Immature natural killer cell (primary cell): ENCODE measurements around the gene SNX7. TPM values are rescaled to one million over a fixed set of nuclear protein-coding genes. Genes with fewer than 3 reads are reported as not detected.

Experiments used
- DNase-seq, 3 donors: peaks; one replicate each; pipeline ENCODE4 v3.0.0; 2022; ENCODE audit warnings: mixed read lengths in 1 of 3
- H3K27ac Mint-ChIP-seq, 6 donors: one replicate each; pipeline ENCODE4 v1.8.0; 2020; ENCODE audit warnings: mixed read lengths in 6 of 6, mild to moderate bottlenecking in 5 of 6, inconsistent platforms in 4 of 6, moderate library complexity in 3 of 6
- H3K27me3 Mint-ChIP-seq, 3 donors: one replicate each; pipeline ENCODE4 v1.8.0; 2020 to 2021; ENCODE audit warnings: low read depth in 3 of 3, mild to moderate bottlenecking in 3 of 3, mixed read lengths in 3 of 3, moderate library complexity in 3 of 3, inconsistent platforms in 1 of 3
- H3K36me3 Mint-ChIP-seq, 3 donors: one replicate each; pipeline ENCODE4 v1.8.0; 2020; ENCODE audit warnings: mixed read lengths in 3 of 3, inconsistent platforms in 2 of 3, mild to moderate bottlenecking in 2 of 3
- H3K4me1 Mint-ChIP-seq, 2 donors: one replicate each; pipeline ENCODE4 v1.8.0; 2020; ENCODE audit warnings: inconsistent platforms in 2 of 2, mild to moderate bottlenecking in 2 of 2, mixed read lengths in 2 of 2, moderate library complexity in 1 of 2
- H3K4me3 Mint-ChIP-seq, 5 donors: one replicate each; pipeline ENCODE4 v1.8.0; 2020; ENCODE audit warnings: mild to moderate bottlenecking in 5 of 5, mixed read lengths in 5 of 5, inconsistent platforms in 3 of 5, moderate library complexity in 3 of 5
- H3K9me3 Mint-ChIP-seq, 6 donors: one replicate each; pipeline ENCODE4 v1.8.0; 2020; ENCODE audit warnings: mild to moderate bottlenecking in 6 of 6, mixed read lengths in 6 of 6, inconsistent platforms in 4 of 6, moderate library complexity in 3 of 6
- polyA plus RNA-seq, 3 donors: library from polyadenylated mRNA; unstranded; fragments of 300-500 nt; fragmentation: Illumina TruSeq; gene quantifications; one replicate each; pipeline ENCODE4 v1.2.3, GENCODE V29; 2021

SNX7 gene
- polyA plus RNA-seq, 3 donors from 2014 or later = not detected

- Mint-ChIP-seq H3K27me3 (peaks cover 0 to under 1% (median 0%) of the 10 kb centered on the region in 3 donors), H3K36me3 (no peaks in the 10 kb centered on the region), H3K4me1 (no peaks in the 10 kb centered on the region), H3K27ac (no peak overlapping the region), H3K9me3 (peaks cover 0 to 9% (median 0%) of the 10 kb centered on the region in 6 donors), H3K4me3 (no peak overlapping the region)
- no peak for DNase-seq
Observed at GRCh38 chr1:98674075-98674781, 12.7 kb downstream of the SNX7 start.

GRCh38 chr1:98675282-98675681, 13.8 kb downstream of the SNX7 start:
- no peak for DNase-seq
- H3K27ac Mint-ChIP-seq = no peak overlapping the region
- no peaks in the 10 kb centered on the region for H3K36me3 Mint-ChIP-seq
- no peak overlapping the region for H3K4me3 Mint-ChIP-seq
- H3K9me3 Mint-ChIP-seq = peaks cover 0 to 9% (median 0%) of the 10 kb centered on the region in 6 donors
- H3K4me1 Mint-ChIP-seq = no peaks in the 10 kb centered on the region
- peaks cover 0 to 2% (median 0%) of the 10 kb centered on the region in 3 donors for H3K27me3 Mint-ChIP-seq

- no peak for DNase-seq
Observed at GRCh38 chr1:98677288-98677687, 15.8 kb downstream of the SNX7 start.

GRCh38 chr1:98681812-98682211, 20.3 kb downstream of the SNX7 start:
- Mint-ChIP-seq H3K27me3 (peaks cover 0 to 2% (median 2%) of the 10 kb centered on the region in 3 donors), H3K27ac (no peak overlapping the region), H3K9me3 (peaks cover 0 to 11% (median 5%) of the 10 kb centered on the region in 6 donors), H3K4me1 (no peaks in the 10 kb centered on the region), H3K36me3 (no peaks in the 10 kb centered on the region), H3K4me3 (no peak overlapping the region)
- no peak for DNase-seq

More at GRCh38 chr1:98677288-98677687, 15.8 kb downstream of the SNX7 start:
- H3K27me3 Mint-ChIP-seq = peaks cover 0 to 2% (median 0%) of the 10 kb centered on the region in 3 donors
- H3K4me1 Mint-ChIP-seq = no peaks in the 10 kb centered on the region
- H3K36me3 Mint-ChIP-seq = no peaks in the 10 kb centered on the region
- peaks cover 0 to 13% (median 2%) of the 10 kb centered on the region in 6 donors for H3K9me3 Mint-ChIP-seq
- H3K27ac Mint-ChIP-seq = no peak overlapping the region
- H3K4me3 Mint-ChIP-seq = no peak overlapping the region

- Mint-ChIP-seq H3K27me3 (peaks cover 0 to 2% (median 1%) of the 10 kb centered on the region in 3 donors), H3K9me3 (peaks cover 0 to 4% (median 0%) of the 10 kb centered on the region in 6 donors), H3K4me1 (no peaks in the 10 kb centered on the region), H3K27ac (no peak overlapping the region), H3K4me3 (no peak overlapping the region), H3K36me3 (no peaks in the 10 kb centered on the region)
- no peak for DNase-seq
Observed at GRCh38 chr1:98688110-98688739, 26.7 kb downstream of the SNX7 start.

GRCh38 chr1:98690576-98690975, 29.1 kb downstream of the SNX7 start:
- peaks cover 0 to 1% (median 0%) of the 10 kb centered on the region in 3 donors for H3K27me3 Mint-ChIP-seq
- DNase-seq = no peak
- H3K9me3 Mint-ChIP-seq = peaks cover 0 to 4% (median 0%) of the 10 kb centered on the region in 6 donors
- no peak overlapping the region for H3K27ac Mint-ChIP-seq
- no peaks in the 10 kb centered on the region for H3K4me1 Mint-ChIP-seq
- H3K4me3 Mint-ChIP-seq = no peak overlapping the region
- H3K36me3 Mint-ChIP-seq = no peaks in the 10 kb centered on the region

- no peak overlapping the region for H3K27ac Mint-ChIP-seq
- no peaks in the 10 kb centered on the region for H3K4me1 Mint-ChIP-seq
- DNase-seq = no peak
- H3K9me3 Mint-ChIP-seq = peaks cover 0 to 4% (median 0%) of the 10 kb centered on the region in 6 donors
- H3K4me3 Mint-ChIP-seq = no peak overlapping the region
- H3K36me3 Mint-ChIP-seq = no peaks in the 10 kb centered on the region
- H3K27me3 Mint-ChIP-seq = peaks cover 0 to 1% (median 0%) of the 10 kb centered on the region in 3 donors
Observed at GRCh38 chr1:98692482-98692881, 31.0 kb downstream of the SNX7 start.

- Mint-ChIP-seq H3K9me3 (peaks cover 0 to 2% (median 0%) of the 10 kb centered on the region in 6 donors), H3K4me3 (no peak overlapping the region), H3K4me1 (no peaks in the 10 kb centered on the region), H3K27ac (no peak overlapping the region), H3K36me3 (no peaks in the 10 kb centered on the region), H3K27me3 (peaks cover 0 to 1% (median 0%) of the 10 kb centered on the region in 3 donors)
- no peak for DNase-seq
Observed at GRCh38 chr1:98693385-98693784, 31.9 kb downstream of the SNX7 start.

GRCh38 chr1:98696077-98696476, 34.6 kb downstream of the SNX7 start:
- Mint-ChIP-seq H3K4me1 (no peaks in the 10 kb centered on the region), H3K27ac (no peak overlapping the region)

GRCh38 chr1:98697781-98698180, 36.3 kb downstream of the SNX7 start:
- H3K4me1 Mint-ChIP-seq = no peaks in the 10 kb centered on the region
- H3K36me3 Mint-ChIP-seq = no peaks in the 10 kb centered on the region
- peaks cover 0 to 5% (median 0%) of the 10 kb centered on the region in 6 donors for H3K9me3 Mint-ChIP-seq
- H3K4me3 Mint-ChIP-seq = no peak overlapping the region
- no peak for DNase-seq
- peaks cover 0 to 1% (median 0%) of the 10 kb centered on the region in 3 donors for H3K27me3 Mint-ChIP-seq
- H3K27ac Mint-ChIP-seq = no peak overlapping the region

More at GRCh38 chr1:98696077-98696476, 34.6 kb downstream of the SNX7 start:
- Mint-ChIP-seq H3K27me3 (peaks cover 0 to 1% (median 0%) of the 10 kb centered on the region in 3 donors), H3K4me3 (no peak overlapping the region), H3K9me3 (peaks cover 0 to 5% (median 0%) of the 10 kb centered on the region in 6 donors), H3K36me3 (no peaks in the 10 kb centered on the region)
- DNase-seq = no peak

- H3K27ac Mint-ChIP-seq = no peak overlapping the region
- H3K4me3 Mint-ChIP-seq = no peak overlapping the region
- H3K27me3 Mint-ChIP-seq = no peaks in the 10 kb centered on the region
- no peaks in the 10 kb centered on the region for H3K36me3 Mint-ChIP-seq
- H3K4me1 Mint-ChIP-seq = no peaks in the 10 kb centered on the region
- DNase-seq = no peak
- peaks cover 0 to 5% (median under 1%) of the 10 kb centered on the region in 6 donors for H3K9me3 Mint-ChIP-seq
Observed at GRCh38 chr1:98698625-98699024, 37.1 kb downstream of the SNX7 start.

- no peaks in the 10 kb centered on the region for H3K36me3 Mint-ChIP-seq
- H3K4me3 Mint-ChIP-seq = no peak overlapping the region
- no peak for DNase-seq
- no peaks in the 10 kb centered on the region for H3K27me3 Mint-ChIP-seq
- H3K27ac Mint-ChIP-seq = no peak overlapping the region
- H3K4me1 Mint-ChIP-seq = no peaks in the 10 kb centered on the region
- H3K9me3 Mint-ChIP-seq = peaks cover 0 to 5% (median under 1%) of the 10 kb centered on the region in 6 donors
Observed at GRCh38 chr1:98700228-98700627, 38.7 kb downstream of the SNX7 start.

- Mint-ChIP-seq H3K27me3 (peaks cover 0 to 1% (median 0%) of the 10 kb centered on the region in 3 donors), H3K9me3 (peaks cover 0 to 5% (median under 1%) of the 10 kb centered on the region in 6 donors), H3K36me3 (no peaks in the 10 kb centered on the region), H3K4me3 (no peak overlapping the region), H3K4me1 (no peaks in the 10 kb centered on the region), H3K27ac (no peak overlapping the region)
- no peak for DNase-seq
Observed at GRCh38 chr1:98702976-98703375, 41.5 kb downstream of the SNX7 start.

GRCh38 chr1:98704474-98704873, 43.0 kb downstream of the SNX7 start:
- Mint-ChIP-seq H3K36me3 (no peaks in the 10 kb centered on the region), H3K4me1 (no peaks in the 10 kb centered on the region), H3K4me3 (no peak overlapping the region), H3K9me3 (peaks cover 0 to 5% (median under 1%) of the 10 kb centered on the region in 6 donors), H3K27ac (no peak overlapping the region), H3K27me3 (peaks cover 0 to 1% (median 0%) of the 10 kb centered on the region in 3 donors)
- DNase-seq = no peak
